WTC11 (cell line): Measurements from ENCODE around the gene EDN2. TPM values are rescaled to one million over a fixed set of nuclear protein-coding genes. Genes with fewer than 3 reads are reported as not detected.

ENCODE experiments used
- ATAC-seq: fragments of 200-7000 bp; cut with Tn5 transposase; 2 replicates; pipeline ENCODE4 v1.10.0; 2021; ENCODE audit warnings: mild to moderate bottlenecking, moderate library complexity
- CTCF ChIA-PET: fragments of 300-600 bp; sonication (Branson Sonifier 250); formaldehyde crosslinking; loops from one replicate; lab custom pipeline; 2021; ENCODE audit warnings: antibody characterized with exemption; lab: Charles Lee
- POLR2A ChIA-PET: fragments of 350-600 bp; sonication (Branson Sonifier 250); formaldehyde crosslinking; loops from one replicate; lab custom pipeline; 2021; ENCODE audit warnings: antibody characterized with exemption; lab: Charles Lee
- DNase-seq: peaks from one replicate; pipeline ENCODE4 v3.0.0; 2021; ENCODE audit warnings: low spot score
- H3K27ac Mint-ChIP-seq: 2 replicates; pipeline ENCODE4 v1.8.0; 2021; ENCODE audit warnings: mixed read lengths
- H3K27me3 Mint-ChIP-seq: 2 replicates; pipeline ENCODE4 v1.8.0; 2021; ENCODE audit warnings: low read depth, mild to moderate bottlenecking, moderate library complexity, mixed read lengths
- H3K36me3 Mint-ChIP-seq: 2 replicates; pipeline ENCODE4 v1.8.0; 2021; ENCODE audit warnings: mixed read lengths
- H3K4me1 Mint-ChIP-seq: 2 replicates; pipeline ENCODE4 v1.8.0; 2022; ENCODE audit warnings: mixed read lengths
- H3K4me3 Mint-ChIP-seq: 2 replicates; pipeline ENCODE4 v1.8.0; 2021; ENCODE audit warnings: mild to moderate bottlenecking, moderate library complexity, mixed read lengths
- H3K9me3 Mint-ChIP-seq: 2 replicates; pipeline ENCODE4 v1.8.0; 2021; ENCODE audit warnings: mixed read lengths
- EMX1 ChIP-seq: fragments of 250-450 bp; sonication (Bioruptor Pico); IDR thresholded peaks from 2 replicates; pipeline ENCODE4 v1.8.0; 2021; ENCODE audit warnings: mild to moderate bottlenecking
- ESRRA ChIP-seq: sonication (generic); formaldehyde crosslinking; IDR thresholded peaks from 2 replicates; pipeline ENCODE4 v1.8.1; 2022; ENCODE audit warnings: mild to moderate bottlenecking, missing genetic modification reagents, borderline replicate concordance
- ETV6 ChIP-seq: sonication (generic); formaldehyde crosslinking; IDR thresholded peaks from 2 replicates; pipeline ENCODE4 v1.8.1; 2022; ENCODE audit warnings: mild to moderate bottlenecking, missing genetic modification reagents
- FOXK1 ChIP-seq: sonication (generic); formaldehyde crosslinking; IDR thresholded peaks from 2 replicates; pipeline ENCODE4 v1.8.0; 2022; ENCODE audit warnings: mild to moderate bottlenecking, moderate library complexity, missing genetic modification reagents
- GABPB1 ChIP-seq: sonication (generic); formaldehyde crosslinking; IDR thresholded peaks from 2 replicates; pipeline ENCODE4 v1.8.1; 2023; ENCODE audit warnings: mild to moderate bottlenecking, missing genetic modification reagents
- GRHL2 ChIP-seq: fragments of 250-450 bp; sonication (Bioruptor Pico); IDR thresholded peaks from 2 replicates; pipeline ENCODE4 v1.8.0; 2022; ENCODE audit warnings: mild to moderate bottlenecking, moderate library complexity; ENCODE audit not compliant: insufficient replicate concordance, severe bottlenecking
- GTF2I ChIP-seq: fragments of 250-450 bp; sonication (Bioruptor Pico); conservative IDR thresholded peaks from 2 replicates; pipeline ENCODE4 v1.4.0; 2021; ENCODE audit warnings: mild to moderate bottlenecking
- HMGA2 ChIP-seq: fragments of 250-450 bp; sonication (Bioruptor Pico); IDR thresholded peaks from 2 replicates; pipeline ENCODE4 v1.4.0; 2021; ENCODE audit warnings: mild to moderate bottlenecking, moderate library complexity
- KAT7 ChIP-seq: sonication (generic); formaldehyde crosslinking; IDR thresholded peaks from 2 replicates; pipeline ENCODE4 v1.8.1; 2023; ENCODE audit warnings: missing genetic modification reagents, mild to moderate bottlenecking, borderline replicate concordance
- MXD4 ChIP-seq: fragments of 250-450 bp; sonication (Bioruptor Pico); IDR thresholded peaks from 2 replicates; pipeline ENCODE4 v1.8.0; 2021; ENCODE audit warnings: mild to moderate bottlenecking, moderate library complexity, borderline replicate concordance
- NFE2L1 ChIP-seq: sonication (generic); formaldehyde crosslinking; IDR thresholded peaks from 2 replicates; pipeline ENCODE4 v1.8.1; 2023; ENCODE audit warnings: missing genetic modification reagents
- NR2C2 ChIP-seq: sonication (generic); formaldehyde crosslinking; IDR thresholded peaks from 2 replicates; pipeline ENCODE4 v1.8.0; 2022; ENCODE audit warnings: mild to moderate bottlenecking, missing genetic modification reagents
- NR3C1 ChIP-seq: sonication (generic); formaldehyde crosslinking; conservative IDR thresholded peaks from 2 replicates; pipeline ENCODE4 v1.8.1; 2023; ENCODE audit warnings: low read depth, mild to moderate bottlenecking, missing genetic modification reagents
- PRRX2 ChIP-seq: fragments of 250-450 bp; sonication (Bioruptor Pico); IDR thresholded peaks from 2 replicates; pipeline ENCODE4 v1.8.0; 2021; ENCODE audit warnings: mild to moderate bottlenecking
- STAT6 ChIP-seq: sonication (generic); formaldehyde crosslinking; conservative IDR thresholded peaks from 2 replicates; pipeline ENCODE4 v1.8.1; 2023; ENCODE audit warnings: mild to moderate bottlenecking, low read depth, missing genetic modification reagents, moderate library complexity
- TCF7 ChIP-seq: sonication (generic); formaldehyde crosslinking; IDR thresholded peaks from 2 replicates; pipeline ENCODE4 v1.8.0; 2022; ENCODE audit warnings: mild to moderate bottlenecking, low read depth, missing genetic modification reagents, moderate library complexity
- USF2 ChIP-seq: sonication (generic); formaldehyde crosslinking; IDR thresholded peaks from 2 replicates; pipeline ENCODE4 v1.8.1; 2023; ENCODE audit warnings: mild to moderate bottlenecking, missing genetic modification reagents, moderate library complexity
- ZNF138 ChIP-seq: sonication (generic); formaldehyde crosslinking; conservative IDR thresholded peaks from 2 replicates; pipeline ENCODE4 v1.8.1; 2022; ENCODE audit warnings: mild to moderate bottlenecking, moderate library complexity, missing genetic modification reagents
- ZNF219 ChIP-seq: sonication (generic); formaldehyde crosslinking; IDR thresholded peaks from 2 replicates; pipeline ENCODE4 v1.8.0; 2023; ENCODE audit warnings: missing genetic modification reagents, mild to moderate bottlenecking, borderline replicate concordance
- ZNF396 ChIP-seq: fragments of 250-450 bp; sonication (Bioruptor Pico); IDR thresholded peaks from 2 replicates; pipeline ENCODE4 v1.8.0; 2021; ENCODE audit warnings: mild to moderate bottlenecking, moderate library complexity, borderline replicate concordance
- ZNF416 ChIP-seq: fragments of 250-450 bp; sonication (Bioruptor Pico); IDR thresholded peaks from 2 replicates; pipeline ENCODE4 v1.9.0; 2021; ENCODE audit warnings: mild to moderate bottlenecking, inconsistent platforms
- ZNF423 ChIP-seq: fragments of 250-450 bp; sonication (Bioruptor Pico); IDR thresholded peaks from 2 replicates; pipeline ENCODE4 v2.1.2; 2022; ENCODE audit warnings: mild to moderate bottlenecking, moderate library complexity
- total RNA-seq: library from RNA; stranded (reverse); gene quantifications from 3 replicates; pipeline ENCODE4 v1.2.3, GENCODE V29; 2021
- TF ChIP-seq, protein P1 (sequence below): sonication (generic); formaldehyde crosslinking; IDR thresholded peaks from 2 replicates; pipeline ENCODE4 v1.8.1; 2023; ENCODE audit warnings: mild to moderate bottlenecking, missing genetic modification reagents, borderline replicate concordance
- TF ChIP-seq, protein P2 (sequence below): sonication (generic); formaldehyde crosslinking; IDR thresholded peaks from 2 replicates; pipeline ENCODE4 v1.8.1; 2023; ENCODE audit warnings: mild to moderate bottlenecking, missing genetic modification reagents, moderate library complexity

The EDN2 gene
- total RNA-seq, 1 experiment from 2014 or later, result 0.33 TPM

GRCh38 chr1:41455479-41456332 is 28.8 kb downstream of the EDN2 start:
- DNase-seq (no peak), ATAC-seq (no peak)
- Mint-ChIP-seq H3K4me3 (no peak overlapping the region), H3K27ac (no peak overlapping the region), H3K27me3 (no peaks in the 10 kb centered on the region), H3K4me1 (no peaks in the 10 kb centered on the region), H3K9me3 (no peaks in the 10 kb centered on the region), H3K36me3 (no peaks in the 10 kb centered on the region)
- POLR2A ChIA-PET, result no interaction called here
- CTCF ChIA-PET, result interaction anchor here (0.6 to 1.2 kb wide), 3 partner anchors 36 to 142 kb away, joined by 4 read pairs; no protein-coding TSS in a partner anchor
- no peak for TF ChIP-seq NR2C2 (CRISPR knock-in tag)
- no peak for TF ChIP-seq ZNF423 (CRISPR knock-in tag)
- TF ChIP-seq TCF7, result no peak
- TF ChIP-seq HMGA2 (CRISPR knock-in tag), result no peak
- no peak for TF ChIP-seq KAT7
- no peak for TF ChIP-seq NR3C1 (CRISPR knock-in tag)
- no peak for TF ChIP-seq MXD4 (CRISPR knock-in tag)
- no peak for TF ChIP-seq NFE2L1 (CRISPR knock-in tag)
- no peak for TF ChIP-seq FOXK1 (CRISPR knock-in tag)
- TF ChIP-seq ESRRA, result no peak
- TF ChIP-seq ZNF138, result no peak
- no peak for TF ChIP-seq ZNF396 (CRISPR knock-in tag)
- no peak for TF ChIP-seq ZNF416 (CRISPR knock-in tag)
- no peak for TF ChIP-seq ZNF219 (CRISPR knock-in tag)
- no peak for TF ChIP-seq EMX1
- no peak for TF ChIP-seq GABPB1
- no peak for TF ChIP-seq GTF2I (CRISPR knock-in tag)
- no peak for TF ChIP-seq PRRX2 (CRISPR knock-in tag)
- no peak for TF ChIP-seq USF2 (CRISPR knock-in tag)
- TF ChIP-seq ETV6 (CRISPR knock-in tag), result no peak

GRCh38 chr1:41454406-41454805 is 30.1 kb downstream of the EDN2 start:
- H3K4me3 Mint-ChIP-seq, result no peak overlapping the region
- H3K4me1 Mint-ChIP-seq, result no peaks in the 10 kb centered on the region

More at GRCh38 chr1:41454406-41454805, 30.1 kb downstream of the EDN2 start:
- no peaks in the 10 kb centered on the region for H3K27me3 Mint-ChIP-seq
- ATAC-seq (no peak), DNase-seq (no peak)
- H3K27ac Mint-ChIP-seq, result no peak overlapping the region
- H3K9me3 Mint-ChIP-seq, result no peaks in the 10 kb centered on the region
- ChIA-PET CTCF (interaction anchor here (1.0 to 1.2 kb wide), 2 partner anchors 141 to 172 kb away, joined by 4 to 5 read pairs; no protein-coding TSS in a partner anchor), POLR2A (no interaction called here)
- H3K36me3 Mint-ChIP-seq, result no peaks in the 10 kb centered on the region
- no peak for TF ChIP-seq STAT6 (CRISPR knock-in tag)
- TF ChIP-seq, protein P1, sequence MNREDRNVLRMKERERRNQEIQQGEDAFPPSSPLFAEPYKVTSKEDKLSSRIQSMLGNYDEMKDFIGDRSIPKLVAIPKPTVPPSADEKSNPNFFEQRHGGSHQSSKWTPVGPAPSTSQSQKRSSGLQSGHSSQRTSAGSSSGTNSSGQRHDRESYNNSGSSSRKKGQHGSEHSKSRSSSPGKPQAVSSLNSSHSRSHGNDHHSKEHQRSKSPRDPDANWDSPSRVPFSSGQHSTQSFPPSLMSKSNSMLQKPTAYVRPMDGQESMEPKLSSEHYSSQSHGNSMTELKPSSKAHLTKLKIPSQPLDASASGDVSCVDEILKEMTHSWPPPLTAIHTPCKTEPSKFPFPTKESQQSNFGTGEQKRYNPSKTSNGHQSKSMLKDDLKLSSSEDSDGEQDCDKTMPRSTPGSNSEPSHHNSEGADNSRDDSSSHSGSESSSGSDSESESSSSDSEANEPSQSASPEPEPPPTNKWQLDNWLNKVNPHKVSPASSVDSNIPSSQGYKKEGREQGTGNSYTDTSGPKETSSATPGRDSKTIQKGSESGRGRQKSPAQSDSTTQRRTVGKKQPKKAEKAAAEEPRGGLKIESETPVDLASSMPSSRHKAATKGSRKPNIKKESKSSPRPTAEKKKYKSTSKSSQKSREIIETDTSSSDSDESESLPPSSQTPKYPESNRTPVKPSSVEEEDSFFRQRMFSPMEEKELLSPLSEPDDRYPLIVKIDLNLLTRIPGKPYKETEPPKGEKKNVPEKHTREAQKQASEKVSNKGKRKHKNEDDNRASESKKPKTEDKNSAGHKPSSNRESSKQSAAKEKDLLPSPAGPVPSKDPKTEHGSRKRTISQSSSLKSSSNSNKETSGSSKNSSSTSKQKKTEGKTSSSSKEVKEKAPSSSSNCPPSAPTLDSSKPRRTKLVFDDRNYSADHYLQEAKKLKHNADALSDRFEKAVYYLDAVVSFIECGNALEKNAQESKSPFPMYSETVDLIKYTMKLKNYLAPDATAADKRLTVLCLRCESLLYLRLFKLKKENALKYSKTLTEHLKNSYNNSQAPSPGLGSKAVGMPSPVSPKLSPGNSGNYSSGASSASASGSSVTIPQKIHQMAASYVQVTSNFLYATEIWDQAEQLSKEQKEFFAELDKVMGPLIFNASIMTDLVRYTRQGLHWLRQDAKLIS, result no peak
- no peak for TF ChIP-seq EMX1
- TF ChIP-seq, protein P2, sequence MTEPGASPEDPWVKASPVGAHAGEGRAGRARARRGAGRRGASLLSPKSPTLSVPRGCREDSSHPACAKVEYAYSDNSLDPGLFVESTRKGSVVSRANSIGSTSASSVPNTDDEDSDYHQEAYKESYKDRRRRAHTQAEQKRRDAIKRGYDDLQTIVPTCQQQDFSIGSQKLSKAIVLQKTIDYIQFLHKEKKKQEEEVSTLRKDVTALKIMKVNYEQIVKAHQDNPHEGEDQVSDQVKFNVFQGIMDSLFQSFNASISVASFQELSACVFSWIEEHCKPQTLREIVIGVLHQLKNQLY (CRISPR knock-in tag), result no peak
- TF ChIP-seq GTF2I (CRISPR knock-in tag), result no peak
- TF ChIP-seq GRHL2 (CRISPR knock-in tag), result no peak
